ENCODE data around the gene RAB31.

- no peak for TF ChIP-seq CTCF (IDR thresholded peaks at IDR 0.05; ENCODE audit: low read depth, low read length)
- no peak for TF ChIP-seq MAX (IDR thresholded peaks at IDR 0.05; ENCODE audit: low read depth, low read length)
- no peak for TF ChIP-seq POLR2A (IDR thresholded peaks at IDR 0.05; ENCODE audit: extremely low read depth, insufficient read length)
- no peak for TF ChIP-seq MYC (IDR thresholded peaks at IDR 0.05; ENCODE audit: low read depth, low read length)
Observed at GRCh38 chr18:9691235-9691634, 16.9 kb upstream of the RAB31 start.
